HG03571 (cell line): ENCODE results near the gene ZNF664.
A peak's percentile ranks its signal among the peaks of the same experiment; 100 is the strongest.

Experiments used
- ATAC-seq: cut with Tn5 transposase; IDR thresholded peaks from one replicate; pipeline ENCODE4 v1.9.1; 2021; ENCODE audit not compliant: unreplicated experiment

Gene ZNF664

DNA sequence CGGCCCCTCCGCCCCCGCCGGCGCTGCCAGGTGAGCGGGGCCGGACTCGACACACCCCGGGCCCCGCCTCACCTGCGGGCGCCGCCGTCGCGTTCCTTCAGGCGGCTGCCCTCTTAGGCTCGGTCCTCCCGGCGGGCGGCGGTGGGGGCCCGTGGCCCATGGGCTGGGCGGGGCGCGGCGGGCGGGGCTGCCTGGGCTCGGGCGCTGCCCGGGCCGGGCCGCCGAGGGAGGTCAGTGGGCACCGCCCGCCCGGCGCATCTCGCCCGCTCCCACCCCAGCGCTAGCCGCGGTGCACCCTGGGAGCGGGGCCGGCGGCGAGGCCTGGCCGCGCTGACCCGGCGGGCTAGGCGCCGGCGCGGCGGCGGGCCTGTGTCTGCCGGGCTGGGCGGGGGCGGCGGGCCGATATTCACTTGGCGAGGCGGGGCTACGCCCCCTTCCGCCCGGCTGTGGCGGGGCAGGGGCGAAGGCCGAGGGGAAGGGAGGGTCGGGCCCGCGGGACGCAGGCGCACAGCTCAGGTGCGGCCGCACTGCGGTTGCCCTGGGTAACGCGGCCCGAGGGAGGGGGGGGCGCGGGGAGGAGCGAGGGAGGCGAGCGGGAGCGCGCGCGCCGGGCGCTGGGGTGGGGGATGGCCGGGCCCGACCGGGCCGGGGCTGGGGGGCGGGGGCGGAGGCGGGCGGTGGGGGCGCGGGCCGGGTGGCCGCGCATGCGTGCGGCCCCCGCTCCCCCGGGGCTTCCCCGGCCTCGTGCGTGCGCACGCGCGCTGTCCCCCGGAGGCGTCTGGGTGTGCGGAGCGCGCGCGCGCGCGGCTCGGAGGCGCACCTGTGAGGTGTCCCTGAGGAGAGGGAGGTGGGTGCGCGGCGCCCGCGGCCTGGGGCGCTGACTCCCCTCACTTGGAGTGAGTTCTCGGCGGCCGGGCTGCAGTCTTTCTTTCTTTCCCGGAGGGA is at the start of gene ZNF664, which contains the start of gene CCDC92:
Gene ZNF664, plus strand, starts transcription at position 759 of the 945 bp plus-strand sequence. CDS start 38,930 bp downstream, outside the sequence.
Gene CCDC92, minus strand, starts transcription at position 375 of the 945 bp plus-strand sequence. CDS start 28,526 bp downstream, outside the sequence.
- ATAC-seq = peak; percentile 82

DNA sequence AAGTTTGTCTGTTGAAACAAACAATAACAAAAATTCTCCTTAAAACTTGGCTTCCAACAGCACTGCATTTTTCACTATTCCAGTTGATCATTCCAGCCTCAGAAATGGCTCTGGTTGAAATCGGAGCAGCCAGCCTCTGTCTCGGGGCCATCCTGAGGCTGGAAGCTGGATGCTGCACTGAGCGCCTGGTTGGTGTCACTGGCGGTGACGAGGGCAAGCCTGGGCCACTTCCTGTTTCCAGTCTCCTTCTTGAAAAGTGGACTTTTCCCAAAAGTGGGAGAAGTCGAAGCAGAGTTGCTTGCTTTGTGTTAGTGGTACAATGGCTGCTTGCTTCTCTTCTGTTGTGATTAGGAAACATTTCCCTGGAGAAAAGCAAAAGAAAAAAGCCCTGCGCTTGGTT is 49.1 kb upstream of the ZNF664 start:
- ATAC-seq = no peak

DNA sequence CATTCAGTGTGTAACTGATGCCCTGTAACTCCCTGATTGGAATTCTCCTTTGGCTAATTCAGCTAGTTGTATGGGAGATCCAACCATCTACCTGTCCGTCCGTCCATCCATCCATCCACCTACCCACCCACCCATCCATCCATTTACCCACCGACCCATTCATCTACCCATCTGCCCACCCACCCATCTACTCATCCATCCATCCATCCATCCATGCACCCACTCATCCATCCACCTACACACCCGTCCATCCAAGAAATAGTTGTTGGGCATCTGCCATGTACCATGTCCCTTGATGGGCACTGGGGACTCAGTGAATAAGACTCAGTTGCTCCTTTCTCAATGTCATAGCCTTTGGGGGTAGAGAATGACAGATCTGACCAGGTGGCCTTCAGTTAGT is 48.5 kb upstream of the ZNF664 start:
- no peak for ATAC-seq

DNA sequence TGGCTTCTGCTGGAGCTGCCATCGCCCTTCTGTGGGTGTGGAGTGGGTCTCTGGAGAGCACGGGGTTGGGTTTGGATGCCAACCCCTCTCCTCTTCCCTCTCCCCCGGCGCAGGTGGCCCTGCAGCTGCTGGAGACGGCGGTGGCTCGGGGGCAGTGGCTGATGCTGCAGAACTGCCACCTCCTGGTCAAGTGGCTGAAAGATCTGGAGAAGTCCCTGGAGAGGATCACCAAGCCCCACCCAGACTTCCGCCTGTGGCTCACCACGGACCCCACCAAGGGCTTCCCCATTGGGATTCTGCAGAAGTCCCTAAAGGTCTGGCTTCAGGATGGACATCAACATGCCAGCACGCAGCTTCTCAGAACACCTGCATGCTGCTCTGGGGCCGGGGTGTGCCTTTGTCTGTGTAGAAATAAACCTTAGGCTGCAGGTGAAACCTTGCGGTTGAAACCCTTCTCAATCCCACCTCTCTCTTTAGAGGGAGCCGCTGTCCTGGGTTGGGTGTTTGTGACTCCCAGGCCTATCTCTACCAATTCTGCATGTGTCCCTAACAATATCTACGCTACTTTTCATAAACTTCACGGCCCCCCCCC is 44.6 kb upstream of the ZNF664 start:
- no peak for ATAC-seq

DNA sequence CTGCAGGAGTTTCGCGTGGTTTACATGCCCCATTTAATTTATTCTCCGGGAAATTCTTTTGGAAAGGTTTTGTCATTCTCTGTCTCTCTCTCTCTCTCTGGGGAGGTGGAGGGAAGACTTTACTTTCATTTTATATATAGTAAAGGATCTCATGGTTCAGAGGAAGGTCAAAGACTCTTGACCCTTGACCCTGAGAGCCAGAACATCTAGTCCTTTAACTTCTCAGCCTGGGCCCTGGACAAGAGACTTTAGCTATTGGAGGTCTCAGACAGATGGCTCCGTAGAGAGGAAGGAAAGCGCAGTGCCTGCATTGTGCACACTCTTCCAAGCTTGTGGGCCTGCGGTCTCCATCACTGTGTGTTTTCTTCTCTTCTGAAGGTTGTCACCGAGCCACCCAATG is 44.1 kb upstream of the ZNF664 start:
- no peak for ATAC-seq

DNA sequence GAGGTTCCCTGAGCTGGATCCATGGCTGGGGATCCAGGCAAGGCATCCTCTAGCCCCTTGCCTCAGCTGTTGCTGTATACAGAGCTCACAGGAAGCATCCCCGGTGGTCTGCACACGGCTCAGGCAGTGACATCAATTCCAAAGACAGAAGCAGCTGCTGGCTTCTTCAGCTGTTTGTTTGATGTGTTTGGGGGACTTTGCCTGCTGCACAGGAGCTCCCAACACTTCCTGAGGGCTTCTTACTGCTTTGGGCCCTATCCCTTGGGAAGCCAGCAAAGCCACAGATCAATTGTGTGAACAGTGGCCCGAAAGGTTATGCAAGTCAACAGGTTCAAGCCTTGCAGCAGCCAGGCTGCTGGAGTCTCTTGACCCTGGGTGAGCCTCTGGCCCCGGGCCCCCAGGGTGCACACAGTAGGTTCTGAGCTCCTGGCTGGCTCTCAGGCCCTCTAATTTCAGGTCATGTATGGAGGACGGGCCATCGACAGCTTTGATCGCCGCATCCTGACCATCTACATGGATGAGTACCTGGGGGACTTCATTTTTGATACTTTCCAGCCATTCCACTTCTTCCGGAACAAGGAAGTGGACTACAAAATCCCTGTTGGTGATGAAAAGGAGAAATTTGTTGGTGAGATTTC is 43.0 kb upstream of the ZNF664 start:
- no peak for ATAC-seq

DNA sequence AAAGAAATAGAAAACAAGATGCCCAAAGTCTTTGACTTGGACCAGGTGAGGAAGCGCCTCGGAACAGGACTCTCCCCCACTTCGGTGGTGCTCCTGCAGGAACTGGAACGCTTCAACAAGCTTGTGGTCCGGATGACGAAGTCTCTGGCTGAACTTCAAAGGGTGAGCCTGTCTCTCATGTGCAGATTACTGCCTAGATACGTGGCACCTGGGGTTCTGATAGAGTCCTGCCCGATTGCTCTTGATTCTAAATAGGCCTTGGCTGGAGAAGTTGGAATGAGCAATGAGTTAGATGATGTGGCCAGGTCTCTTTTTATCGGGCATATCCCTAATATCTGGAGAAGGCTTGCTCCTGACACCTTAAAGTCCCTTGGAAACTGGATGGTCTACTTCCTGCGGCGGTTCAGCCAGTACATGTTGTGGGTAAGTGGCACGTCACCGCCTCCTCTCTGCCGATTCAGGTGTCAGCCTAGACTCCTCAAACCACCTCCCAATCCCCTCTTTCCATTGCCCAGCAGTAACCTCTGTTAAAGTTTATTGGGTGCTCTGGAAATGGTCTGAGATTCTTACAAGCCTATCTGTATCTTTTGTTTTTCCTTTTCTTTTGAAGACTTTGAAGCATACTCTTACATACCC is 41.2 kb upstream of the ZNF664 start:
- ATAC-seq = no peak

DNA sequence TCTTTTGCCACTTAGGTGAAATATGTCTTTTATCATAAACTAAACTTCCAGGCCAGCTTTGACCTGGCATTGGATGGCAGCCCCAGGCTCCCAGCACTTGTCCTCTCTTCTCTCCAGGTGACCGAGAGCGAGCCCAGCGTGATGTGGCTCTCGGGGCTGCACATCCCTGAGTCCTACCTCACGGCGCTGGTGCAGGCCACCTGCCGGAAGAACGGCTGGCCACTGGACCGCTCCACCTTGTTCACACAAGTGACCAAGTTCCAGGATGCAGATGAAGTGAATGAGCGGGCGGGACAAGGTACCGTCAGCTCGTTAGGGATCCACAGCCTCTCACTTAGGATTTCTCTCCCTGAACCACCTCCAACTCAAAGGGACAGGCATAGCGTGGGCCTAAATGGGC is 39.8 kb upstream of the ZNF664 start:
- no peak for ATAC-seq

DNA sequence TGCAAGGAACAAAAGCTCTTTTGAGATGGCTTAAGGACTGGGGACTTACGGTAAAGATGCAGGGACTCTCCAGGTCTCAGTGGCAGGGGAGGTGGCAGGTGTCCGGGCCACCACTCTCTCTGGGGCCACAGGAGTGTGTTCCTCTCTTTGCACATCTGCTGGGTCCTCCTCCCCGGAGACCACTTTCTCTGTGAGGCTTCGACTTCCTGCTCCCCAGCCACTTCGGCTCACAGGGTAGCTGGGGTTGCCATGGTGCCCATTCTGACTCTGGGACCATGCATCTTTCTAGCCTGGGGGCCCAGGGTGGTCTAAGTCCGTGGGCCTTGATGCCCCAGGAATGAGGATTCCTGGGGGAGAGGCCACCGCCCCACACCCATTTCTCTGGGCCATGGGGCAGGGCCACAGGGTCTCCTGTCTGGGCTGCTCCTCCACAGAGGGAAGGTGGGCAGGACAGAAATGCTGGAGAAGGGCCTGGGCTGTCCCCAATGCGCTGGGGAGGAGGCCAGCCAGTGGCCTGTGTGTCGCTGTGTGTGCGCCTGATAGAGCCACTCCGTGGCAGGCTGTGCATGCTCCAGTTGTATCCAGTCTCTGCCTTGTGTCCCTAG is 38.9 kb upstream of the ZNF664 start:
- ATAC-seq = no peak

DNA sequence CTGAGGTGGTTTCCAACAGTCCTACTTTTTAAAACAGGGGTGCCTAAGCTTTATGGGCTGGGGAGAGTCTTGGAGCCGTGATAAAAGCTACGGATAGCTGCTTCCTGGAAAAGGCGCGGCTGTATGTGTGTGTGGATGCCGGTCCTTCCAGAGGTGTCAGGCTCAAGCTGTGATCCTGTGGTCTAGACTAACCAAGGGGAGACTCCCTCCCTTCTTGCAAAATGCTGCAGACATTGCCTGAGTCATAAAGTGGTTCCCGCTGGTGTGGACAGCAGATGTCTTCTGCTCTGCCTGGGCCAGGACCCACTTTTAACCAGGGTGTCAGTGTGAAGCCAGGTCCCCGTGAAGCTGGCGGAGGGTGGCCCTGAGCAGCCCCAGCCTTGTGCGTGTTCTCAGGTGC is 38.2 kb upstream of the ZNF664 start:
- ATAC-seq = no peak

DNA sequence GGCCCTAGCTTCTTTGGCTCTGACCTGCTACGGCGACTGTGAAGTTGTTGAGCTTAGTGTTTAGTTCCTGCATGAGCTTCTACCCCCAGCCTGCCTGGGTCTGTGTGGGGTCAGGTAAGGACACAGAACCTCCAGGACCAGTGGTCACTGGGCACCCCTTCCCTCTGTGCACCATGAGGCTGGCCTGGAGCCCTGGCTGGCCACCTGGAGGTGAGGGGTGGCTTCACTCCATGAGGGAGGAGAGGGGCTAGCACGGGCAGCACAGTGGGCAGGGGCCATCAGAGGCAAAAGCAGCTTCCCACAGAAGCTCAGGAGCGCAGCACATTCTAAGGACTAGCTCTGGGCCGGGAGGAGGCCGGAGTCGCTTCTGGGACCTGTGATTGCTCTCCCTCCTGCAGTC is 37.1 kb upstream of the ZNF664 start:
- no peak for ATAC-seq

DNA sequence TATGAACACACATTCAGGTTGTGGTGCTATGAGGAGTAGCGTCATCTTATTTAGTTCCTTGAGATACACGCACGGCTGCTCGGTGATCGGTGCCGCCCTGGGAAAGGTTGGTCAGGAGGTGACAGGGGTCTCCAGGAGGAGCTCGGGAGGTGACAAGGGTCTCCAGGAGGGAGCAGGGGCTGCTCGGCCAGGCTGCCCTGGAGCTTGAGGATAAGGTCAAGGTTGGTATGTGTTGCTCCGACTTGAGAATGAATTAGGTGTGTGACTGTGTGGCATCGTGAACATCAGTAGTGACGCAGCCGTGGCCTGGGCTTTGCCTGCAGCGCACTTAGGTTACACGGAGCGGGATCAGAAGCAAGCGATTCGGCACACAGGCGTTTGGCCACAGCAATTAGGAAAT is 36.5 kb upstream of the ZNF664 start:
- ATAC-seq = no peak

DNA sequence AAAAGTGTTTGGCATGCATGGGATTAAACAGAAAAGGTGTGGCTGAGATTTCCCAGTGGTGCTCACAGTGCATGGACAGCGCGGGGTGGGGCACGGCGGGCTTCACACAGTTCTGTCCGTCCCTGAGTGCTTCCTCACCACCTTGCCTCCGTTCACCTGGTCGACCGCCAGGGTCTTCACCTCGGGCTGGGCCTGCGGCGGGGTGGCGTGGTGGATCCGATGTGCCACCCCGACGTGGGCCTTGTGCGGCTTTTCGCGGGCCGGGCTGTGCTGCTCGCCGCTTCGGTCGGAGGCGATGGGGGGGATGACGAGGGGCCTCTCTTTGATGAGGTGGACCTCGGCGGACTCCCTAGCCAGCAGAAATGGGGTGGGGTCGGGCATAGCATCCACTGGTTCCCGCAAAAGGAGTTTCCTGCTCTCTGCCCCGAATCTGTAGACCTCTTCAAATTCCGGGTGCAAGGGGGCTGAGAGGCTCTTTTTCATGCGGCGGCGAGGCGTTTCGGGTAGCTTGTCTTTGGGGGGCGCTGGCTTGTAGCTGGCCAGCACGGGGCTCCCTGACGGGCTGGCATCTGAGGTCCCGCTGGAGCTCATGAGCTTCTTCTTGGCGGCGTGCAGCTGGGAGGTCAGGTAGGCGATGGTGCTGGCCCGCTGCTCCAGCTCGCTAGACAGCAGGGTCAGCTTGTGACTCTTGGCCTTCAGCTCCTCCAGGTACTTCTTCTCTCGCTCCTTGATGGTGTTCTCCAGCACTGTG is 35.9 kb upstream of the ZNF664 start:
- no peak for ATAC-seq

DNA sequence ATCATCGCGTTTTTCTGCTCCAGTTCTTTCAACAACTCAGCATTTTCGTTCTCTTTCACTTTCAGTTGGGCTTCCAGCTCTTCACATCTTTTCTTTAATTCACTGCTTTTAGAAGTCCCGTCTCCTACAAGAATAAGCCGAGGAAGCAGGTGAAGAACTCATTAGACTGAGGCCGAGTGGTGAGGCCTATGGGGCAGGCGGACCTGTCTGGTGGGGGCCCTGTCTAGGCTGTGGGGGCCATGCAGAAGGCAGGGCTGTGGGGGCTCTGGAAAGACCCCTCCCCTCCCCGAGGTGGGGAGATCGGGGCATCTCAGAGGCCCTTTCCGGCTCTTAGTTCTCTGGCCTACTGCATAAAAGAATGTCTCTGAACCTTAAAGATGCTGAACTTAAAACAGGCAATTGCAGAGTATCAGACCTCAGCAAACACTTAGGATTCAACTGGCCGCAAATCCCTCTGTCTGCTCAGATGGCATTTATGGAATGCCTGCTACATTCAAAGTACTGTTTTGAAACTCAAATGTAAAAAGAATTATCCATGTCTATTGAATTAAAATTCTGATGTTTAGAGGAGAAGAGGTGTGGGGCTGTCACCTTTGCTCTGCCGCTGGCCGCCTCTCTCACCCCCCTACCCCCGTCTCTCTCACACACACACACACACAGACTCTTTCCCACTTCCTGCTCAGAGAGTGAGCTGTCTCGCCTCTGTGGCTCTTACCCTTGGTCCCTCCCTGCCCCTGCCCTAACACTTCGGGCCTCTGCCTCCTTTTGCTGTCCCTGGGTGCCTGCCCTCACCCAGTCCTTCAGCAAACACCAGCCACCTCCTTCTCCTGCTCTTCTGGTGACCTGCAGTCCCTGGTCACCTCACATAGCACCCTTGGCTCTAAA is 35.1 kb upstream of the ZNF664 start:
- no peak for ATAC-seq

DNA sequence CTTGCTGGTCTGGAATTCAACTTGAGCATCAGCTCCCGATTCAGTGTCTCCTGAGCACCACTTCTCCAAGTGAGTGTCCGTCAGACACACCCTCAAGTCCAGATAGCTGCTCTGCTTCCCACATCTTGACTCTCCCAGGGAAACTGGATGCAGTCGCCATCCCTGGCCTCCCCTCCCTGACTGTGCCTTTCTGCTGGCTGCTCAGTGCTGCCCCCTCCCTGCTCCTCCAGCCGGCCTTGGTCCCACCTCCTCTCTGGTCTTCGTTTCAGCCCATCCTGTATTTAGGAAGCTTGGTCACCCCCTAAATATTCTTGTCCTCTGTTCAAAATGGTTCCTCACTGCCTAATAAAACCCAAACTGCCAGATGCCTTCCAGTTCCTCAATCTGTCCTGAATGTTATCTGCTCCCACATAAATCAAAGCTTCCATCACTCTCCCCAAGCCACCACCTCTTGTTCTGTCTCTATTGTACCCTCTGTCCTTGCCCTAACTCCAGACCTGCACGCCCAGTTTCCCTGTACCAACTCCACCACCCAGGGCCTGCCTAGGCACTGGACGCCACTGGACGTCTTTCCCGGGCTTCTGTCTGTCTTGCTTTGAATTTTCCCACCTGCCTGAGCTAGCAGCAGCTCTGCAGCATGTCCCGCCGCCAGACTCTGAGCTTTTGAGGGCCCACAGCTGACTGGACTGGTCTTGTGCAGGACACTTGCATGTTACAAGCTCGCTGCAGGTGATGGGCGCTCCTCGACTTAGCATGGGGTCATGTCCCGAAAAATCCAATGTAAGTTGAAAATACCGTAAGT is 34.1 kb upstream of the ZNF664 start:
- ATAC-seq = no peak

DNA sequence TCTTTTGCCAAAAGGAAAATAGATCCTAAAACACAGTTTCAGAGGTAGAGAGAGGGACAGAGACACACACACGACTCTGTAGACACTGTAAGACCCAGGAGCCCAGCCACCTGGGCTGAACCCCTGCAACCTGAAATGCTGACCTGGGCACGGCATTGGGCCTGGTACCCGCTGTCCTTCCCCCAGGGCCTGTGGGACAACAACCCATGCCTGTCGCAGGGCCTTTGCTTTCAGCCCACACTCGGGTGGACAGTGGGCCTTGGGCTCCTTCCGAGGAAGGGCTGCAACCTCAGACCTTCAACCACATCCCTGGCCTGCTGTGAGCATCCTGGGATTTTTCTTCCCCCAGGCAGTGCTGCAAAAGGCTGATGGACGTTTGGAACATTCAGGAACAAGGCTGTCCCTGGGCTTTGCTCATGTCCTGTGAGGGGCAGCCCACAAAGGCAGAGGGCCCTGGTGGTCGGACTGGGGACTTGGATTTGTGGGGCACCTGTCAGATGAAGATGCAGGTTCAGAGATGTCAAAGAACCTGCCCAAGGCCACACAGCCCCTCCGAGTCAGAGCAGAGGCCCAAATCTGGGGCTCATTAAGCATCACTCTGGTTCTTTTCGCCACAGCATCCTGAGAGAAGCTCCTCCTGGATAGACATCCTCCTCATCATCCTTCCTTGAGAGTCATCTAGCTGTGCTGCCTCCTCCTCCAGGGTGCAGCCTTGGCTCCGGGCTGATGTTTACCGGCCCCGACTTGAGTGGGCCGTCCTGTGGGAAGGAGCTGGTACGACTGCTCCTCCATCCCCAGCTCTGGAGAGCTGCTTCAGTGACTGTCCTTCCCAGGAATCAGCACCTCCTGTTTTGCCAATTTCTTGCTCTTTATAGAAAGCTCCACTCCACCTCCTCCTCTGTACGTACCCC is 33.0 kb upstream of the ZNF664 start:
- ATAC-seq = no peak

DNA sequence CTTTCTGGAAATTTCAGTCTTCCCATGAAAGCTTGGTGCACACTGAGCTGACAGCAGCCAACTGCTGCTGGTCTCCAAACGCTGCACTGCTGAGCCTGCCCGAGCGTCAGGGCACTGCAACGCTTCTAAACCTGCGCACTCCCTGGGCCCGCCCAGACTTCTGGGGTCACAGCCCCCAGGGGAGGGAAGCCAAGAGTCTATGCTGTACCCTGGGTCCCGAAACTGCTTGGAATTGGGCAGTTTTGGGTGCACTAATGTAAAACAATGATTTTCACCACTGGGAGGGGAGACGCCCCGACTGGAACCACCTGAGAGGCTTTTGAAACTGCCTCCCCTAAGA is 32.4 kb upstream of the ZNF664 start:
- ATAC-seq = no peak

DNA sequence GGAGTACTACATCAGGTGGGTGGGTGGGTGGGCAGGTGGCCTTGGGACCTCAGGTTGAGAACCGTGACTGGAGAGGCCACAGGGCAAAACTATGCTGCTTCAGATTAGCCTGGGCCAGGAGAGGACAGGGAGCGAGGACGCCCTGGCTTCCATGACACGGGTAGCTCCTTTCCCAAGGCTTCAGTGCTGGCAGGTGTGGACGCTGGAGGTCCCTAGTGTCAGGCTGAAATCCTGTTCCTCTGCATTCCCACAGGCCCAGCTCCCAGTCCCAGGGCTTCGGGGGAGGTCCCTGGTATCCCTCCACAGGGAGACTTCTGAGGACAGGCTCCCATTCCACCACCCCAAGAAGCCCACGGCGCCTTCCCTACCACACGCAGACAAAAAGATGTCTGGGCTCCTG is 32.0 kb upstream of the ZNF664 start:
- no peak for ATAC-seq
